Measurements from ENCODE around the gene EXTL1. TPM values are rescaled to one million over a fixed set of nuclear protein-coding genes. Genes with fewer than 3 reads are reported as not detected.
A peak's percentile ranks its signal among the peaks of the same experiment; 100 is the strongest.

The EXTL1 gene
- total RNA-seq, 1 donor from 2014 or later = 4.3 TPM

- Mint-ChIP-seq H3K4me3 (ENCODE audit: unreplicated experiment) (no peak overlapping the region), H3K27me3 (ENCODE audit: low read depth) (no peaks in the 10 kb centered on the region), H3K9me3 (ENCODE audit: low read depth) (no peaks in the 10 kb centered on the region), H3K36me3 (ENCODE audit: low read depth) (no peaks in the 10 kb centered on the region), H3K27ac (ENCODE audit: unreplicated experiment) (no peak overlapping the region), H3K4me1 (ENCODE audit: low read depth) (peaks cover 21% of the 10 kb centered on the region)
- TF ChIP-seq CTCF (IDR thresholded peaks at IDR 0.05) = no peak
- DNase-seq (ENCODE audit: low spot score) = no peak
These were observed 27.0 kb upstream of the EXTL1 start for GRCh38 chr1:25994402-25995150.

GRCh38 chr1:25996966-25997827 is 24.4 kb upstream of the EXTL1 start:
- no peaks in the 10 kb centered on the region for H3K36me3 Mint-ChIP-seq (ENCODE audit: low read depth)
- H3K4me3 Mint-ChIP-seq (ENCODE audit: unreplicated experiment) = peak overlapping the region; percentile 93
- H3K9me3 Mint-ChIP-seq (ENCODE audit: low read depth) = no peaks in the 10 kb centered on the region
- no peak for DNase-seq (ENCODE audit: low spot score)
- no peak for TF ChIP-seq CTCF (IDR thresholded peaks at IDR 0.05)
- H3K4me1 Mint-ChIP-seq (ENCODE audit: low read depth) = peaks cover 19% of the 10 kb centered on the region
- H3K27me3 Mint-ChIP-seq (ENCODE audit: low read depth) = no peaks in the 10 kb centered on the region
- H3K27ac Mint-ChIP-seq (ENCODE audit: unreplicated experiment) = peak overlapping the region; percentile 99

GRCh38 chr1:25997828-25998761 is 23.5 kb upstream of the EXTL1 start, which contains the start of gene PAFAH2:
PAFAH2 (minus strand) TSS chr1:25998063; CDS start chr1:25990816, 7,247 bp downstream.
- no peaks in the 10 kb centered on the region for H3K9me3 Mint-ChIP-seq (ENCODE audit: low read depth)
- H3K4me3 Mint-ChIP-seq (ENCODE audit: unreplicated experiment) = peak within 1 kb of the TSS; percentile 93
- H3K36me3 Mint-ChIP-seq (ENCODE audit: low read depth) = no peaks in the 10 kb centered on the region
- peak within 1 kb of the TSS; percentile 99 for H3K27ac Mint-ChIP-seq (ENCODE audit: unreplicated experiment)
- peaks cover 16% of the 10 kb centered on the region for H3K4me1 Mint-ChIP-seq (ENCODE audit: low read depth)
- DNase-seq (ENCODE audit: low spot score) = peak; percentile 97
- H3K27me3 Mint-ChIP-seq (ENCODE audit: low read depth) = no peaks in the 10 kb centered on the region
- peak; percentile 95 for TF ChIP-seq CTCF (IDR thresholded peaks at IDR 0.05)

GRCh38 chr1:25999041-25999800 is 22.4 kb upstream of the EXTL1 start:
- no peaks in the 10 kb centered on the region for H3K9me3 Mint-ChIP-seq (ENCODE audit: low read depth)
- no peaks in the 10 kb centered on the region for H3K36me3 Mint-ChIP-seq (ENCODE audit: low read depth)
- no peak for TF ChIP-seq CTCF (IDR thresholded peaks at IDR 0.05)
- H3K4me1 Mint-ChIP-seq (ENCODE audit: low read depth) = peaks cover 16% of the 10 kb centered on the region
- H3K4me3 Mint-ChIP-seq (ENCODE audit: unreplicated experiment) = no peak overlapping the region
- H3K27ac Mint-ChIP-seq (ENCODE audit: unreplicated experiment) = no peak overlapping the region
- no peak for DNase-seq (ENCODE audit: low spot score)
- no peaks in the 10 kb centered on the region for H3K27me3 Mint-ChIP-seq (ENCODE audit: low read depth)

Measured in chondrocyte (in vitro differentiated cells).